Breast epithelium (tissue), 3 donors: ENCODE measurements around the gene HSD17B2.

Source experiments
- POLR2A ChIP-seq: fragments of 450-650 bp; IDR thresholded peaks from one replicate; pipeline ENCODE4 v1.6.1; 2016; ENCODE audit warnings: antibody characterized with exemption, mild to moderate bottlenecking, moderate library complexity
- POLR2AphosphoS5 ChIP-seq, 3 donors: sonication (generic); formaldehyde crosslinking; IDR thresholded peaks; one replicate each; pipeline ENCODE4 v1.6.1; 2017; ENCODE audit warnings: antibody characterized with exemption in 3 of 3

- TF ChIP-seq POLR2AphosphoS5 (IDR thresholded peaks at IDR 0.05) (no peak), POLR2A (no peak)
Observed at GRCh38 chr16:82055117-82055516, 20.1 kb downstream of the HSD17B2 start.
